ENCODE measurements around the gene SEPTIN12. TPM values are rescaled to one million over a fixed set of nuclear protein-coding genes. Genes with fewer than 3 reads are reported as not detected.

The SEPTIN12 gene
- total RNA-seq, 2 experiments from 2014 or later = not detected

DNA sequence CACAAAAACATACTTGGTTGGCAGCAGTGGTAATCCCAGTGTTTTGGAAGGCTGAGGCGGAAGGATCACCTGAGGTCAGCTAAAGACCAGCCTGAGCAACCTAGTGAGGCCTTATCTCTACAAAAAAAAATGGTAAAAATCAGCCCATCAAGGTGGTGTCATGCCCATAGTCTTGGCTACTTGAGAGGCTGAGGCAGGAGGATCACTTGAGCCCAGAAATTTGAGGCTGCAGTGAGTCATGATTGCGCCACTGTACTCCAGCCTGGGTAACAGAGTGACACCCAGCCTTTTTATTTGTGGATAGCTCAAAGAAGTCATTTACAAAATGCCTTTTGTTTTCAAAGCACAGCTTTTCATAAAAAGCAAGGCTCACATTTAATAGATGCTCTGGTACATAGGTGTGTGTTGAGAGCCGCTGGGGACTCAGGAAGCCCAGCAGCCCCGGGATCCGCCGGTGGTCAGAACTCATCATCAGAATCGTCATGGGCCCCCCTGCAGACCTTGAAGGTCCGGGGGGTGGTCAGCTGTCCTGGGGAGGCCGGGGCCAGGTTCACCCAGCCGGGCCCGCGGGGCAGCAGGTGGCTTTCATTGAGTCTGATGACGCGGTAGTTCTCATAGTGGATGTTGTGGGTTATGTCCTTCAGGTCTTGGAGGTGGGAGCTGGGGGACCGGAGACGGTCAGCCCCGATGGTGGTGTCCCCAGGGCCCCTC is 10.7 kb downstream of the SEPTIN12 start:
- H3K4me3 Mint-ChIP-seq = no peak overlapping the region
- no peaks in the 10 kb centered on the region for H3K27me3 Mint-ChIP-seq
- ChIA-PET CTCF (no interaction called here), POLR2A (no interaction called here)
- H3K36me3 Mint-ChIP-seq (ENCODE audit: low read depth) = no peaks in the 10 kb centered on the region
- ATAC-seq = no peak
- no peak overlapping the region for H3K27ac Mint-ChIP-seq
- H3K9me3 Mint-ChIP-seq (ENCODE audit: low read depth) = no peaks in the 10 kb centered on the region
- intact Hi-C loops (cut with DNase I, micrococcal nuclease) = no loop called here
- no peak for DNase-seq
- H3K4me1 Mint-ChIP-seq = no peaks in the 10 kb centered on the region

DNA sequence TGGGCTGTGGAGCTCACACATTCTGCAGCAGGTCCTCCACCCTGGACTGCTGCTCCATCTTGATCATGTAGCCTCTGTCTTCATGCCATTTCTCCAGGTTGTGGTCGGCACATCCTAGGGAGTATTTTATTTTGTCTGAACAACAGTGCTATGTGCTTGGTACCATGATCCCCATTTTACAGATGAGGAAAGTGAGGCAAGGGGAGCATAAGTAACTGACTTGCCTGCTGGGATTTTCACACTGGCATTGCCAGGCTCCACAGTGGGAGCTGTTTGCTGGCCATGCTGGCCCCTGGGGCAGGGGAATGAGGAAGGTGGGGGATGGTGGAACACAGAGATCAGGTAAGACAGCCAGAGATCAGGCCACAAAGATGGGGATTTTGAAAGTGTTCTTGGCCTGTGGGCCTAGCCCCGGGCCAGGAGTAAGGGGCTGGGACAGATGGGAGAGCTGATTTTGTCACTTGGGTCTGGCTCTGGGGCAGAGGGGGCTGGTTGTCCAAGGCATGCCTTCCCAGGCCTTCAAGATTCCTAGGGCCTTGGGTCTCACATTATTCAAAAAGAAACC is 11.9 kb downstream of the SEPTIN12 start:
- no peak for ATAC-seq

GRCh38 chr16:4775005-4775404 is 13.1 kb downstream of the SEPTIN12 start:
- intact Hi-C loops (cut with DNase I, micrococcal nuclease) = no loop called here
- CTCF ChIA-PET = no interaction called here
- H3K36me3 Mint-ChIP-seq (ENCODE audit: low read depth) = no peaks in the 10 kb centered on the region
- H3K27ac Mint-ChIP-seq = no peak overlapping the region
- no peaks in the 10 kb centered on the region for H3K4me1 Mint-ChIP-seq
- H3K27me3 Mint-ChIP-seq = no peaks in the 10 kb centered on the region
- ATAC-seq = no peak
- DNase-seq = no peak
- no peak overlapping the region for H3K4me3 Mint-ChIP-seq
- POLR2A ChIA-PET = no interaction called here
- no peaks in the 10 kb centered on the region for H3K9me3 Mint-ChIP-seq (ENCODE audit: low read depth)

More for the DNA sequence above, 11.9 kb downstream of the SEPTIN12 start:
- Mint-ChIP-seq H3K4me3 (no peak overlapping the region), H3K27ac (no peak overlapping the region), H3K4me1 (no peaks in the 10 kb centered on the region), H3K36me3 (ENCODE audit: low read depth) (no peaks in the 10 kb centered on the region), H3K9me3 (ENCODE audit: low read depth) (no peaks in the 10 kb centered on the region), H3K27me3 (no peaks in the 10 kb centered on the region)
- ChIA-PET CTCF (interaction anchor here (0.6 to 0.8 kb wide), 2 partner anchors 16 to 410 kb away, joined by 3 read pairs; no protein-coding TSS in a partner anchor), POLR2A (no interaction called here)
- intact Hi-C loops (cut with DNase I, micrococcal nuclease) = no loop called here
- no peak for DNase-seq

DNA sequence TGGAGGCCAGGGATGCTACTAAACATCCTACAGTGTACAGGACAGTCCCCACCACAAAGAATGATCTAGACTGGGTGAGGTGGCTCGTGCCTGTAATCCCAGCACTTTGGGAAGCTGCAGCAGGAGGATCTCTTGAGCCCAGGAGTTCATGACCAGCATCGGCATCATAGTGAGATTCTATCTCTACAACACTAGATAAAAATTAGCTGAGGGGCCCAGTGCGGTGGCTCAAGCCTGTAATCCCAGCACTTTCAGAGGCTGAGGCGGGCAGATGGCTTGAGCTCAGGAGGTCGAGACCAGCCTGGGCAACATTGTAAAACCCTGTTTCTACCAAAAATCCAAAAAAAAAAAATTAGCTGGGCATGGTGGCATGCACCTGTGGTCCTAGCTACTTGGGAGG is 15.8 kb downstream of the SEPTIN12 start:
- H3K9me3 Mint-ChIP-seq (ENCODE audit: low read depth) = no peaks in the 10 kb centered on the region
- CTCF ChIA-PET = interaction anchor here (0.6 kb wide), 1 partner anchor 72 kb away, joined by 5 read pairs; no protein-coding TSS in a partner anchor
- peaks cover 9% of the 10 kb centered on the region for H3K4me1 Mint-ChIP-seq
- H3K4me3 Mint-ChIP-seq = no peak overlapping the region
- POLR2A ChIA-PET = no interaction called here
- DNase-seq (no peak), ATAC-seq (no peak)
- H3K27ac Mint-ChIP-seq = no peak overlapping the region
- no peaks in the 10 kb centered on the region for H3K27me3 Mint-ChIP-seq
- intact Hi-C loops (cut with DNase I, micrococcal nuclease) = no loop called here
- no peaks in the 10 kb centered on the region for H3K36me3 Mint-ChIP-seq (ENCODE audit: low read depth)

GRCh38 chr16:4771646-4772045 is 16.5 kb downstream of the SEPTIN12 start:
- intact Hi-C loops (cut with DNase I, micrococcal nuclease) = no loop called here
- H3K4me3 Mint-ChIP-seq = no peak overlapping the region
- no peaks in the 10 kb centered on the region for H3K9me3 Mint-ChIP-seq (ENCODE audit: low read depth)
- CTCF ChIA-PET = interaction anchor here (0.6 kb wide), 1 partner anchor 71 kb away, joined by 5 read pairs; no protein-coding TSS in a partner anchor
- DNase-seq = no peak
- POLR2A ChIA-PET = no interaction called here
- peaks cover 11% of the 10 kb centered on the region for H3K4me1 Mint-ChIP-seq
- no peaks in the 10 kb centered on the region for H3K27me3 Mint-ChIP-seq
- no peak overlapping the region for H3K27ac Mint-ChIP-seq
- H3K36me3 Mint-ChIP-seq (ENCODE audit: low read depth) = no peaks in the 10 kb centered on the region
- ATAC-seq = no peak

DNA sequence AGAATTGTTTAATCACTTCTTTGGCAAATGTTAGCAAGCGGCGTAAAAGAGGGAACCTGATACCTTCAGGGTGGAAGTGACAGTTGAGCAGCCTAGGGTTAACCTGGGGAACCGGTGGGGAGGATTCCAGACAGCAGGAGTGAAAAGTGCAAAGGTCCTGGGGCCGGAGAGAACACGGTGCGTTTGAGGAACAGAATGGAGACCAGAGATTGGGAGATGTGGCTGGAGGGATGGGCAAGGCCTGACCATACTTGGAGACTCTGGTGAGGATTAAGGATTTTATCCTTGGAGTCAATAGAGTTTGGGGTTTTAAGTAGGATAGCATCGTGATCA is 18.9 kb downstream of the SEPTIN12 start:
- DNase-seq = no peak
- peaks cover 7% of the 10 kb centered on the region for H3K36me3 Mint-ChIP-seq (ENCODE audit: low read depth)
- CTCF ChIA-PET = interaction anchor here (1.5 to 1.8 kb wide), 2 partner anchors 9 to 35 kb away, joined by 3 to 5 read pairs; partner anchors contain the start of genes ANKS3 and DNAAF8
- POLR2A ChIA-PET = interaction anchor here (0.6 to 0.7 kb wide), 3 partner anchors 33 to 154 kb away, joined by 3 to 4 read pairs (median 3); partner anchors contain the start of gene ROGDI
- H3K9me3 Mint-ChIP-seq (ENCODE audit: low read depth) = no peaks in the 10 kb centered on the region
- peaks cover 19% of the 10 kb centered on the region for H3K4me1 Mint-ChIP-seq
- no peaks in the 10 kb centered on the region for H3K27me3 Mint-ChIP-seq
- peak overlapping the region; percentile 45 for H3K27ac Mint-ChIP-seq
- ATAC-seq = no peak
- peak overlapping the region; percentile 89 for H3K4me3 Mint-ChIP-seq
- intact Hi-C loops (cut with DNase I, micrococcal nuclease) = loop anchor here (5.0 kb wide), 2 partner anchors 188 to 887 kb away; partner anchors contain the start of genes CREBBP (in 1 of the 2) and SEC14L5 (in 1 of the 2)

- ChIA-PET POLR2A (interaction anchor here (0.6 to 1.0 kb wide), 5 partner anchors 34 to 153 kb away, joined by 3 to 4 read pairs (median 3); partner anchors contain the start of genes ANKS3, DNAAF8 and ROGDI), CTCF (interaction anchor here (0.6 to 1.8 kb wide), 9 partner anchors 8 to 351 kb away, joined by 3 to 5 read pairs (median 3); partner anchors contain the start of genes ANKS3, DNAAF8 and MGRN1)
- no peaks in the 10 kb centered on the region for H3K9me3 Mint-ChIP-seq (ENCODE audit: low read depth)
- peak overlapping the region; percentile 88 for H3K27ac Mint-ChIP-seq
- intact Hi-C loops (cut with DNase I, micrococcal nuclease) = loop anchor here (1.0 to 5.0 kb wide), 5 partner anchors 75 to 886 kb away; partner anchors contain the start of genes CREBBP (in 1 of the 2), GLYR1 (in 1 of the 2), NUDT16L1 (in 1 of the 2) and SEC14L5 (in 1 of the 2)
- peaks cover 22% of the 10 kb centered on the region for H3K4me1 Mint-ChIP-seq
- H3K27me3 Mint-ChIP-seq = no peaks in the 10 kb centered on the region
- H3K36me3 Mint-ChIP-seq (ENCODE audit: low read depth) = peaks cover 11% of the 10 kb centered on the region
- H3K4me3 Mint-ChIP-seq = peak overlapping the region; percentile 89
- ATAC-seq = peak; percentile 87
- peak; percentile 95 for DNase-seq
Measured at GRCh38 chr16:4768549-4769305, 19.4 kb downstream of the SEPTIN12 start.

GRCh38 chr16:4767872-4768548 is 20.1 kb downstream of the SEPTIN12 start:
- peak; percentile 57 for DNase-seq
- ChIA-PET POLR2A (interaction anchor here (0.7 to 1.0 kb wide), 2 partner anchors 34 to 68 kb away, joined by 3 to 4 read pairs; partner anchors contain the start of genes ANKS3 and DNAAF8), CTCF (interaction anchor here (0.6 to 1.8 kb wide), 8 partner anchors 9 to 351 kb away, joined by 3 to 5 read pairs (median 4); partner anchors contain the start of genes ANKS3, DNAAF8 and MGRN1)
- Mint-ChIP-seq H3K4me3 (peak overlapping the region; percentile 89), H3K36me3 (ENCODE audit: low read depth) (peaks cover 11% of the 10 kb centered on the region), H3K9me3 (ENCODE audit: low read depth) (no peaks in the 10 kb centered on the region), H3K27me3 (no peaks in the 10 kb centered on the region), H3K27ac (peak overlapping the region; percentile 88), H3K4me1 (peaks cover 23% of the 10 kb centered on the region)
- ATAC-seq = no peak
- intact Hi-C loops (cut with DNase I, micrococcal nuclease) = loop anchor here (1.0 to 5.0 kb wide), 12 partner anchors 34 to 886 kb away; partner anchors contain the start of genes ANKS3 (in 2 of the 2), DNAAF8 (in 2 of the 2), ROGDI (in 2 of the 2) and SEC14L5 (in 2 of the 2)

DNA sequence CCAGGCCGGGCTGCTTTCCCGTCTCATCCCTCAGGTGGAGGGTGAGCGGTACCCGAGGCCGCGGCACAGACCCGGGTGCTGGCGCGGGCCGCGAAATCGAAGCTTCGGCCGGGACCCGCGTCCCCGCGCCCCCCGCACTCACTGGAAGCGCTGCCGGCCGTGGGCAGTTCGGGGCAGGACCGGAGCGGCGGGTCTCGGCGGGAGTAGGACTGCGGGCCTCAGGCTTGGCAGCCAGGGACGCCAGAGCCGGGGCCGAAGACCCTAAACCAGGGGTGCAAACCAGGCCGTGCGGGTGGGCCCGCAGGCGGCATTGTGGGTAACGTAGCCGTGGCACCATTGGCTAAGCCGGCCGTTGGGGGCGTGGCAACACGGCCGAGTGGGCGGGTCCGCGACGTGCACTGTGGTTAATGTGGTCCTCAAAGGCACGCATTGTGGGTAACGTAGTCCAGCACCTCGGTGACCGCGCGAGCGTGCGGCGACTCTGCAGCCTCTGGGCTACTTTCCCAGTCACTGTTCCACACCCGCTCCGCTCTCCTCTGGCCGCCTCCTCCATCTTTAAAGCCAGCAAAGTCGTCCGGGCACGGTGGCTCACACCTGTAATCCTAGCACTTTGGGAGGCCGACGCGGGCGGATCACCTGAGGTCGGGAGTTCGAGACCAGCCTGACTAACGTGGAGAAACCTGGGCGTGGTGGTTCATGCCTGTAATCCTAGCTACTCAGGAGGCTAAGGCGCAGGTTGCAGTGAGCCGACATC is 21.1 kb downstream of the SEPTIN12 start, which contains the start of gene ZNF500:
Gene ZNF500, minus strand, starts transcription at position 288 of the 754 bp plus-strand sequence. CDS start 1,184 bp downstream, outside the sequence.
- Mint-ChIP-seq H3K27me3 (no peaks in the 10 kb centered on the region), H3K4me3 (peak within 1 kb of the TSS; percentile 89), H3K27ac (peak within 1 kb of the TSS; percentile 91), H3K36me3 (ENCODE audit: low read depth) (peaks cover 16% of the 10 kb centered on the region), H3K4me1 (peaks cover 25% of the 10 kb centered on the region), H3K9me3 (ENCODE audit: low read depth) (no peaks in the 10 kb centered on the region)
- ChIA-PET POLR2A (no interaction called here), CTCF (interaction anchor here (1.1 to 1.3 kb wide), 2 partner anchors 32 to 189 kb away, joined by 3 read pairs; partner anchors contain the start of gene DNAAF8)
- ATAC-seq = peak; percentile 78
- peak; percentile 97 for DNase-seq
- intact Hi-C loops (cut with DNase I, micrococcal nuclease) = loop anchor here (1.0 to 5.0 kb wide), 9 partner anchors 33 to 885 kb away; partner anchors contain the start of genes ANKS3 (in 2 of the 2), DNAAF8 (in 2 of the 2), ROGDI (in 2 of the 2) and SEC14L5 (in 2 of the 2)
